Breast epithelium (tissue), 3 donors: ENCODE data around the gene MBP.

Experiments used
- CTCF ChIP-seq, 3 donors: fragments of 450-650 bp; IDR thresholded peaks; one replicate each; pipeline ENCODE4 v1.5.1; 2016 to 2017; ENCODE audit warnings: antibody characterized with exemption in 3 of 3, mild to moderate bottlenecking in 3 of 3, moderate library complexity in 3 of 3
- POLR2A ChIP-seq: fragments of 450-650 bp; IDR thresholded peaks from one replicate; pipeline ENCODE4 v1.6.1; 2016; ENCODE audit warnings: antibody characterized with exemption, mild to moderate bottlenecking, moderate library complexity
- POLR2AphosphoS5 ChIP-seq, 3 donors: sonication (generic); formaldehyde crosslinking; IDR thresholded peaks; one replicate each; pipeline ENCODE4 v1.6.1; 2017; ENCODE audit warnings: antibody characterized with exemption in 3 of 3

GRCh38 chr18:77132369-77133050 lies at the start of gene MBP:
- TF ChIP-seq POLR2A: no peak
- no peak for TF ChIP-seq CTCF (IDR thresholded peaks at IDR 0.05)
- peak in 1 of 3 donors; percentile 76 for TF ChIP-seq POLR2AphosphoS5 (IDR thresholded peaks at IDR 0.05)
